OCI-LY7 (cell line): ENCODE results near the gene RPS6KA6. TPM values are rescaled to one million over a fixed set of nuclear protein-coding genes. Genes with fewer than 3 reads are reported as not detected.

Experiments
- BruUV-seq: library from RNA; stranded (reverse); fragments of 400-500 nt; replicated peaks from 2 replicates; lab custom pipeline; 2021; lab: Mats Ljungman, UMichigan
- CTCF ChIA-PET: fragments of 300-600 bp; sonication (Branson Sonifier 250); formaldehyde crosslinking; loops from one replicate; lab custom pipeline; 2022; ENCODE audit warnings: antibody characterized with exemption; ENCODE audit not compliant: unreplicated experiment; lab: Charles Lee
- POLR2A ChIA-PET: fragments of 300-600 bp; sonication (Branson Sonifier 250); formaldehyde crosslinking; loops from one replicate; lab custom pipeline; 2022; ENCODE audit warnings: antibody characterized with exemption; lab: Charles Lee
- DNase-seq: peaks from one replicate; pipeline ENCODE4 v3.0.0-alpha.2; 2015; ENCODE audit warnings: low spot score
- H2AFZ ChIP-seq: fragments of 200-600 bp; sonication (generic), shearing (Covaris generic); 2 replicates; pipeline ENCODE4 v1.6.1; 2014; ENCODE audit warnings: mild to moderate bottlenecking, antibody characterized with exemption, low read length, moderate library complexity
- H3K27ac ChIP-seq: fragments of 200-600 bp; sonication (generic); 2 replicates; pipeline ENCODE4 v1.5.1; 2014; ENCODE audit warnings: mixed run types, low read depth, mild to moderate bottlenecking, moderate library complexity, low read length, inconsistent platforms; ENCODE audit not compliant: poor library complexity, severe bottlenecking
- H3K36me3 ChIP-seq: fragments of 200-600 bp; sonication (generic); 2 replicates; pipeline ENCODE4 v1.6.1; 2014; ENCODE audit warnings: mild to moderate bottlenecking, antibody characterized with exemption, low read length, moderate library complexity, mixed read lengths; ENCODE audit not compliant: insufficient read depth
- H3K4me1 ChIP-seq: fragments of 200-600 bp; sonication (generic); 2 replicates; pipeline ENCODE4 v1.5.1; 2014; ENCODE audit warnings: mild to moderate bottlenecking, low read length; ENCODE audit not compliant: insufficient read depth, poor library complexity, severe bottlenecking
- H3K4me2 ChIP-seq: fragments of 200-600 bp; sonication (generic); 2 replicates; pipeline ENCODE4 v1.6.1; 2014; ENCODE audit warnings: mild to moderate bottlenecking, low read length
- H3K4me3 ChIP-seq: fragments of 200-600 bp; sonication (generic); 2 replicates; pipeline ENCODE4 v1.5.1; 2014; ENCODE audit warnings: mild to moderate bottlenecking, low read depth, low read length; ENCODE audit not compliant: poor library complexity, severe bottlenecking
- H3K79me2 ChIP-seq: fragments of 200-600 bp; sonication (generic); 2 replicates; pipeline ENCODE4 v1.6.1; 2016; ENCODE audit warnings: low read depth, mild to moderate bottlenecking, low read length, moderate library complexity, mixed read lengths; ENCODE audit not compliant: insufficient read depth
- H3K9me2 ChIP-seq: fragments of 200-600 bp; sonication (generic); 2 replicates; pipeline ENCODE4 v1.6.1; 2016; ENCODE audit warnings: mild to moderate bottlenecking, low read length, mixed read lengths; ENCODE audit not compliant: insufficient read depth
- H3K9me3 ChIP-seq: fragments of 200-600 bp; sonication (generic); 2 replicates; pipeline ENCODE4 v1.6.1; 2014; ENCODE audit warnings: mild to moderate bottlenecking, mixed run types, low read length, mixed read lengths
- H4K20me1 ChIP-seq: fragments of 200-600 bp; sonication (generic); 2 replicates; pipeline ENCODE4 v1.6.1; 2014; ENCODE audit warnings: mild to moderate bottlenecking, antibody characterized with exemption, low read length, moderate library complexity, mixed read lengths; ENCODE audit not compliant: insufficient read depth
- CTCF ChIP-seq: fragments of 200-600 bp; sonication (generic); conservative IDR thresholded peaks from 2 replicates; pipeline ENCODE4 v1.5.1; 2014; ENCODE audit warnings: mild to moderate bottlenecking, antibody characterized with exemption, low read length, moderate library complexity, mixed read lengths
- EZH2phosphoT487 ChIP-seq: fragments of 200-600 bp; sonication (generic); IDR thresholded peaks from 2 replicates; pipeline ENCODE4 v1.6.1; 2018; ENCODE audit warnings: low read depth, borderline replicate concordance, mild to moderate bottlenecking, mixed run types, antibody characterized with exemption, low read length, moderate library complexity, mixed read lengths
- intact Hi-C: fragments of 100-400 bp; cut with micrococcal nuclease; formaldehyde crosslinking; loops from one replicate; pipeline ENCODE4 v1.10.0; 2022; ENCODE audit not compliant: unreplicated experiment
- total RNA-seq, 2 experiments: library from RNA; depleted of rRNA in 1 of 2; stranded (reverse); fragments of >200 nt in 1 of 2; shearing (Covaris generic) in 1 of 2; gene quantifications; 2 replicates each; pipeline ENCODE4 v1.2.3, GENCODE V29; 2014 to 2022

The RPS6KA6 gene
- total RNA-seq, 2 experiments from 2014 or later = not detected

- H3K9me2 ChIP-seq = no peaks in the 10 kb centered on the region
- ChIA-PET CTCF (no interaction called here), POLR2A (no interaction called here)
- BruUV-seq = no TSS peak
- no peak overlapping the region for H3K4me2 ChIP-seq
- no peaks in the 10 kb centered on the region for H3K79me2 ChIP-seq
- DNase-seq = no peak
- H3K36me3 ChIP-seq = no peaks in the 10 kb centered on the region
- no peak overlapping the region for H2AFZ ChIP-seq
- H3K27ac ChIP-seq = no peak overlapping the region
- no peak for TF ChIP-seq EZH2phosphoT487
- TF ChIP-seq CTCF = no peak
- no peak overlapping the region for H3K4me3 ChIP-seq
- intact Hi-C loops = no loop called here
- H3K9me3 ChIP-seq = no peaks in the 10 kb centered on the region
- H3K4me1 ChIP-seq = no peaks in the 10 kb centered on the region
- no peaks in the 10 kb centered on the region for H4K20me1 ChIP-seq
These were observed 11.7 kb upstream of the RPS6KA6 start for GRCh38 chrX:84199688-84200087.

GRCh38 chrX:84197550-84197949, 9.6 kb upstream of the RPS6KA6 start:
- Histone ChIP-seq H2AFZ (no peak overlapping the region), H3K79me2 (no peaks in the 10 kb centered on the region), H4K20me1 (no peaks in the 10 kb centered on the region), H3K4me3 (no peak overlapping the region), H3K9me2 (no peaks in the 10 kb centered on the region), H3K27ac (no peak overlapping the region), H3K4me1 (no peaks in the 10 kb centered on the region), H3K36me3 (no peaks in the 10 kb centered on the region), H3K4me2 (no peak overlapping the region), H3K9me3 (no peaks in the 10 kb centered on the region)
- no peak for DNase-seq
- no peak for TF ChIP-seq EZH2phosphoT487
- TF ChIP-seq CTCF = no peak
- CTCF ChIA-PET = no interaction called here
- POLR2A ChIA-PET = no interaction called here
- BruUV-seq = no TSS peak
- intact Hi-C loops = no loop called here

- no peak overlapping the region for H3K27ac ChIP-seq
- H3K4me1 ChIP-seq = no peaks in the 10 kb centered on the region
- POLR2A ChIA-PET = no interaction called here
- BruUV-seq = no TSS peak
- H3K9me3 ChIP-seq = no peaks in the 10 kb centered on the region
- no peak for DNase-seq
- intact Hi-C loops = no loop called here
- H4K20me1 ChIP-seq = no peaks in the 10 kb centered on the region
- H2AFZ ChIP-seq = no peak overlapping the region
- CTCF ChIA-PET = no interaction called here
- H3K4me3 ChIP-seq = no peak overlapping the region
- H3K4me2 ChIP-seq = no peak overlapping the region
- H3K36me3 ChIP-seq = no peaks in the 10 kb centered on the region
- no peaks in the 10 kb centered on the region for H3K79me2 ChIP-seq
- H3K9me2 ChIP-seq = no peaks in the 10 kb centered on the region
- no peak for TF ChIP-seq CTCF
- TF ChIP-seq EZH2phosphoT487 = no peak
These were observed 4.0 kb upstream of the RPS6KA6 start for GRCh38 chrX:84192006-84192405.
